IMR-90 (cell line): ENCODE data around the gene BRD4. TPM values are rescaled to one million over a fixed set of nuclear protein-coding genes. Genes with fewer than 3 reads are reported as not detected.
A peak's percentile ranks its signal among the peaks of the same experiment; 100 is the strongest.

ENCODE experiments used
- ATAC-seq: fragments of 200-7000 bp; cut with Tn5 transposase; 2 replicates; pipeline ENCODE4 v1.9.1; 2020; ENCODE audit warnings: low read depth, mild to moderate bottlenecking, moderate library complexity
- BruUV-seq: library from RNA; stranded (reverse); fragments of 400-500 nt; replicated peaks from 2 replicates; lab custom pipeline; 2021; lab: Mats Ljungman, UMichigan
- CTCF ChIA-PET: fragments of 300-600 bp; formaldehyde crosslinking; extraction: SDS; loops from one replicate; lab custom pipeline; 2021; ENCODE audit warnings: antibody characterized with exemption; lab: Yijun Ruan, JAX
- POLR2A ChIA-PET: fragments of 300-600 bp; sonication (Branson Sonifier 250); formaldehyde crosslinking; loops from one replicate; lab custom pipeline; 2022; ENCODE audit warnings: antibody characterized with exemption; ENCODE audit not compliant: unreplicated experiment; lab: Charles Lee
- DNase-seq: peaks from one replicate; pipeline ENCODE4 v3.0.0; 2013
- H2AFZ ChIP-seq: replicated peaks from 2 replicates; pipeline ENCODE3; 2013; ENCODE audit warnings: low read length, mild to moderate bottlenecking; ENCODE audit not compliant: poor library complexity
- H2AK5ac ChIP-seq: 2 replicates; pipeline ENCODE4 v1.6.1; 2013; ENCODE audit warnings: low read depth, low read length, inconsistent platforms
- H2AK9ac ChIP-seq: replicated peaks from 2 replicates; pipeline ENCODE3; 2013; ENCODE audit warnings: mild to moderate bottlenecking, low read depth, low read length, moderate library complexity; ENCODE audit not compliant: poor library complexity
- H2BK120ac ChIP-seq: 2 replicates; pipeline ENCODE4 v1.6.1; 2013; ENCODE audit warnings: low read depth, low read length, inconsistent platforms
- H2BK15ac ChIP-seq: 3 replicates; pipeline ENCODE4 v1.6.1; 2013; ENCODE audit warnings: low read depth, low read length, inconsistent platforms
- H2BK20ac ChIP-seq: 2 replicates; pipeline ENCODE4 v1.6.1; 2013; ENCODE audit warnings: low read depth, mild to moderate bottlenecking, inconsistent platforms, low read length, moderate library complexity
- H2BK5ac ChIP-seq: 2 replicates; pipeline ENCODE4 v1.6.1; 2013; ENCODE audit warnings: mild to moderate bottlenecking, low read depth, low read length, inconsistent platforms; ENCODE audit not compliant: poor library complexity, severe bottlenecking
- H3K14ac ChIP-seq: replicated peaks from 2 replicates; pipeline ENCODE4 v1.6.1; 2013; ENCODE audit warnings: low read depth, low read length, inconsistent platforms
- H3K18ac ChIP-seq: 2 replicates; pipeline ENCODE4 v1.6.1; 2013; ENCODE audit warnings: low read depth, low read length, control low read depth
- H3K23ac ChIP-seq: 2 replicates; pipeline ENCODE4 v1.6.1; 2013; ENCODE audit warnings: low read depth, low read length, inconsistent platforms
- H3K27ac ChIP-seq: 2 replicates; pipeline ENCODE4 v1.5.1; 2013; ENCODE audit warnings: mild to moderate bottlenecking, control low read depth, low read length; ENCODE audit not compliant: insufficient read depth
- H3K27me3 ChIP-seq: 2 replicates; pipeline ENCODE4 v1.6.1; 2013; ENCODE audit warnings: low read length; ENCODE audit not compliant: control insufficient read depth, insufficient read depth
- H3K36me3 ChIP-seq: 2 replicates; pipeline ENCODE4 v1.6.1; 2013; ENCODE audit warnings: low read length, mixed read lengths; ENCODE audit not compliant: control insufficient read depth, insufficient read depth
- H3K4ac ChIP-seq: 2 replicates; pipeline ENCODE4 v1.6.1; 2013; ENCODE audit warnings: low read depth, low read length, inconsistent platforms
- H3K4me1 ChIP-seq: 2 replicates; pipeline ENCODE4 v1.6.1; 2013; ENCODE audit warnings: low read length, mixed read lengths; ENCODE audit not compliant: control insufficient read depth, insufficient read depth
- H3K4me2 ChIP-seq: 2 replicates; pipeline ENCODE4 v1.6.1; 2013; ENCODE audit warnings: low read depth, mild to moderate bottlenecking, control low read depth, low read length, moderate library complexity
- H3K4me3 ChIP-seq: 2 replicates; pipeline ENCODE4 v1.5.1; 2013; ENCODE audit warnings: low read depth, mild to moderate bottlenecking, control low read depth, low read length, moderate library complexity; ENCODE audit not compliant: insufficient read depth
- H3K56ac ChIP-seq: 2 replicates; pipeline ENCODE4 v1.6.1; 2013; ENCODE audit warnings: low read length, inconsistent platforms; ENCODE audit not compliant: insufficient read depth; ENCODE audit errors: extremely low read depth
- H3K79me1 ChIP-seq, 2 experiments: 2 replicates each; pipeline ENCODE4 v1.6.1; 2013; ENCODE audit warnings: low read length in 2 of 2, inconsistent platforms in 1 of 2, low read depth in 1 of 2
- H3K9ac ChIP-seq: 2 replicates; pipeline ENCODE4 v1.6.1; 2013; ENCODE audit warnings: low read depth, low read length, control low read depth
- H3K9me1 ChIP-seq: 2 replicates; pipeline ENCODE4 v1.6.1; 2013; ENCODE audit warnings: low read length, inconsistent platforms; ENCODE audit not compliant: insufficient read depth
- H3K9me3 ChIP-seq: 2 replicates; pipeline ENCODE4 v1.6.1; 2013; ENCODE audit warnings: low read length; ENCODE audit not compliant: control insufficient read depth, insufficient read depth
- H4K20me1 ChIP-seq: 2 replicates; pipeline ENCODE4 v1.6.1; 2013; ENCODE audit warnings: low read length, inconsistent platforms; ENCODE audit not compliant: insufficient read depth
- H4K5ac ChIP-seq: 2 replicates; pipeline ENCODE4 v1.6.1; 2013; ENCODE audit warnings: mild to moderate bottlenecking, low read depth, low read length, control low read depth
- H4K8ac ChIP-seq, 2 experiments: 2 replicates each; pipeline ENCODE4 v1.6.1; 2013; ENCODE audit warnings: low read depth in 2 of 2, low read length in 2 of 2, control low read depth in 1 of 2, inconsistent platforms in 1 of 2
- H4K91ac ChIP-seq: 2 replicates; pipeline ENCODE4 v1.6.1; 2013; ENCODE audit warnings: low read depth, low read length, inconsistent platforms; ENCODE audit not compliant: insufficient read depth
- BHLHE40 ChIP-seq: fragments of 150-350 bp; IDR thresholded peaks from 2 replicates; pipeline ENCODE4 v1.6.1; 2016; ENCODE audit warnings: mild to moderate bottlenecking, low read depth, low read length
- CEBPB ChIP-seq: IDR thresholded peaks from 2 replicates; pipeline ENCODE4 v1.6.1; 2012; ENCODE audit warnings: low read depth, low read length, improper control_type of control experiment
- FOS ChIP-seq: fragments of 150-350 bp; IDR thresholded peaks from 2 replicates; pipeline ENCODE4 v1.6.1; 2016; ENCODE audit warnings: low read depth, low read length
- MAZ ChIP-seq: IDR thresholded peaks from 2 replicates; pipeline ENCODE4 v1.6.1; 2012; ENCODE audit warnings: low read depth, mild to moderate bottlenecking, low read length, improper control_type of control experiment, moderate library complexity, borderline replicate concordance
- MXI1 ChIP-seq: IDR thresholded peaks from 2 replicates; pipeline ENCODE4 v1.6.1; 2012; ENCODE audit warnings: low read depth, mild to moderate bottlenecking, low read length, moderate library complexity, borderline replicate concordance
- NFE2L2 ChIP-seq: fragments of 150-350 bp; IDR thresholded peaks from 2 replicates; pipeline ENCODE4 v1.6.1; 2016; ENCODE audit warnings: low read depth, mild to moderate bottlenecking, low read length
- POLR2A ChIP-seq: IDR thresholded peaks from 2 replicates; pipeline ENCODE4 v1.6.1; 2012; ENCODE audit warnings: mild to moderate bottlenecking, low read depth, low read length
- RAD21 ChIP-seq: IDR thresholded peaks from 2 replicates; pipeline ENCODE4 v1.6.1; 2012; ENCODE audit warnings: low read length, improper control_type of control experiment
- RCOR1 ChIP-seq: IDR thresholded peaks from 2 replicates; pipeline ENCODE4 v1.6.1; 2012; ENCODE audit warnings: mild to moderate bottlenecking, low read length, improper control_type of control experiment; ENCODE audit not compliant: insufficient replicate concordance
- RFX5 ChIP-seq: IDR thresholded peaks from 2 replicates; pipeline ENCODE4 v1.8.0; 2012; ENCODE audit warnings: low read depth, mild to moderate bottlenecking, low read length, moderate library complexity
- SMC3 ChIP-seq: fragments of 150-350 bp; IDR thresholded peaks from 2 replicates; pipeline ENCODE4 v1.6.1; 2016; ENCODE audit warnings: low read depth, mild to moderate bottlenecking, antibody characterized with exemption, low read length, moderate library complexity
- WGBS, 2 experiments: methylation state at CpG; one replicate each; pipeline versions ENCODE4 v1.1.5 to v1.1.7; 2013; ENCODE audit warnings: missing lambda C conversion rate in 2 of 2; ENCODE audit not compliant: insufficient read length in 1 of 2; ENCODE audit errors: extremely low coverage in 2 of 2; 5-methylcytosine and 5-hydroxymethylcytosine counted together
- dilution Hi-C: fragments of 300-500 bp; cut with HindIII; formaldehyde crosslinking; loops from one replicate; pipeline ENCODE4 v1.14.3; 2018; ENCODE audit warnings: low sequenced_read_pairs; ENCODE audit not compliant: unreplicated experiment
- in situ Hi-C: fragments of 300-500 bp; cut with MboI; formaldehyde crosslinking; loops from 3 replicates; pipeline ENCODE4 v1.14.3; 2019; ENCODE audit warnings: low sequenced_read_pairs, inconsistent platforms, mixed read lengths
- intact Hi-C: fragments of 100-400 bp; cut with micrococcal nuclease; formaldehyde crosslinking; loops from 2 replicates; pipeline ENCODE4 v1.10.0; 2022
- polyA plus RNA-seq, 3 experiments: library from polyadenylated mRNA; depleted of rRNA; stranded (reverse); fragments of >200 nt; gene quantifications; 2 replicates each; pipeline ENCODE4 v1.2.3, GENCODE V29; 2012; ENCODE audit warnings: low replicate concordance in 1 of 3
- total RNA-seq: library from RNA; depleted of rRNA; stranded (reverse); fragments of >200 nt; gene quantifications from 2 replicates; pipeline ENCODE4 v1.2.3, GENCODE V29; 2012
- TF ChIP-seq, protein P1 (sequence below): fragments of 150-350 bp; IDR thresholded peaks from 2 replicates; pipeline ENCODE4 v1.6.1; 2016; ENCODE audit warnings: low read depth, mild to moderate bottlenecking, low read length, moderate library complexity, borderline replicate concordance
- TF ChIP-seq, protein P2 (sequence below): fragments of 150-350 bp; IDR thresholded peaks from 2 replicates; pipeline ENCODE4 v1.6.1; 2017; ENCODE audit warnings: mild to moderate bottlenecking, antibody characterized with exemption, low read length, low read depth

Gene BRD4
- total and polyA plus RNA-seq, 2 of the 4 experiments (the other 2 are of a cell fraction): 7.0 to 21.1 TPM

DNA sequence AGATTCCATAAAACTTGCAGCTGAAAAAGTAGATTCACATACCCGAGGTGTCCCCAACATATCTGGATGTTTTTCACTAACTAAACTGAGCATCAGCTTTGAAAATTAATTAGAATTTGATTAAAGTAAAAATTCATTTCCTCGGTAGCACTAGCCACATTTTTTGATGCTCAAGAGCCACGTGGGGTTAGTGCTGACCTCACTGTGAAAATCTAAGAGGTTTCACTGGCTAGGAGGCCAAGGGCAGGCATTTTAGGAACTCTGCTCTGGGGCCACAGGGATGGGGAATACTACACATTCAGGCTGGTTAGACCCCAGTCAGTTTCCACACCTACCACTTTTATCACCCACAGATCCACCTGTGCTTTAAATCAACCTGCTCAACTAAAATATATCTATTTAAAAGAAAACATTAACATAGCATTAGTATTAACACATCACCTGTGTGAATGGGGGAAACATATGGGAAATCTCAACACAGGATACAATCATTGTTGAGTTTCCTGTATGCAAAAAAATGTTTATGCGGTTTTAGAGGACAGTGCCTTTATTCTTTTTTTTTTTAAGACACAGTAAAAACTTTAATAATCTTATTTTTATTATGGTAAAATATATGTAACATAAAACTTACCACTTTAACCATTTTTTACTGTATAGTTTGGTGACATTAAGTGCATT, 45.5 kb downstream of the BRD4 start:
- no peak overlapping the region for H3K18ac ChIP-seq
- peaks cover 38% of the 10 kb centered on the region for H3K4me1 ChIP-seq
- no CpG with 5 or more reads among the region's 4 CpGs for WGBS, 2 experiments
- no peak overlapping the region for H2BK20ac ChIP-seq
- dilution Hi-C loops (no loop called here), in situ Hi-C loops (no loop called here), intact Hi-C loops (no loop called here)
- no peak overlapping the region for H2BK5ac ChIP-seq
- no peak overlapping the region for H3K9ac ChIP-seq
- no peak overlapping the region for H3K56ac ChIP-seq
- no peak overlapping the region for H4K5ac ChIP-seq
- H2AK9ac ChIP-seq: no peak overlapping the region
- H4K91ac ChIP-seq: no peak overlapping the region
- no peak overlapping the region for H2AK5ac ChIP-seq
- no peaks in the 10 kb centered on the region for H3K9me3 ChIP-seq
- TF ChIP-seq SMC3 (no peak), FOS (no peak), NFE2L2 (no peak), CEBPB (no peak), MAZ (no peak), RCOR1 (no peak), RFX5 (no peak), RAD21 (no peak), BHLHE40 (no peak), MXI1 (no peak), POLR2A (no peak)
- TF ChIP-seq, protein P1, sequence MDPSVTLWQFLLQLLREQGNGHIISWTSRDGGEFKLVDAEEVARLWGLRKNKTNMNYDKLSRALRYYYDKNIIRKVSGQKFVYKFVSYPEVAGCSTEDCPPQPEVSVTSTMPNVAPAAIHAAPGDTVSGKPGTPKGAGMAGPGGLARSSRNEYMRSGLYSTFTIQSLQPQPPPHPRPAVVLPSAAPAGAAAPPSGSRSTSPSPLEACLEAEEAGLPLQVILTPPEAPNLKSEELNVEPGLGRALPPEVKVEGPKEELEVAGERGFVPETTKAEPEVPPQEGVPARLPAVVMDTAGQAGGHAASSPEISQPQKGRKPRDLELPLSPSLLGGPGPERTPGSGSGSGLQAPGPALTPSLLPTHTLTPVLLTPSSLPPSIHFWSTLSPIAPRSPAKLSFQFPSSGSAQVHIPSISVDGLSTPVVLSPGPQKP: no peak
- TF ChIP-seq, protein P2, sequence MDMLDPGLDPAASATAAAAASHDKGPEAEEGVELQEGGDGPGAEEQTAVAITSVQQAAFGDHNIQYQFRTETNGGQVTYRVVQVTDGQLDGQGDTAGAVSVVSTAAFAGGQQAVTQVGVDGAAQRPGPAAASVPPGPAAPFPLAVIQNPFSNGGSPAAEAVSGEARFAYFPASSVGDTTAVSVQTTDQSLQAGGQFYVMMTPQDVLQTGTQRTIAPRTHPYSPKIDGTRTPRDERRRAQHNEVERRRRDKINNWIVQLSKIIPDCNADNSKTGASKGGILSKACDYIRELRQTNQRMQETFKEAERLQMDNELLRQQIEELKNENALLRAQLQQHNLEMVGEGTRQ: no peak
- no peak overlapping the region for H2BK15ac ChIP-seq
- H3K14ac ChIP-seq: no peak overlapping the region
- no peak overlapping the region for H3K27ac ChIP-seq
- ChIA-PET CTCF (interaction anchor here (0.5 kb wide), 1 partner anchor 14 kb away, joined by 3 read pairs; no protein-coding TSS in a partner anchor), POLR2A (no interaction called here)
- no peak overlapping the region for H4K8ac ChIP-seq
- no peaks in the 10 kb centered on the region for H3K36me3 ChIP-seq
- H4K20me1 ChIP-seq: peaks cover 100% of the 10 kb centered on the region
- H3K4me2 ChIP-seq: no peak overlapping the region
- peak overlapping the region; percentile 66; the same call in 1 of the 2 replicates for H3K23ac ChIP-seq
- H3K79me1 ChIP-seq: peaks cover 5 to 92% of the 10 kb centered on the region in 2 experiments; a peak in 3 of 4 replicates
- DNase-seq (no peak), ATAC-seq (no peak)
- no peak overlapping the region for H2AFZ ChIP-seq
- no peak overlapping the region for H3K4ac ChIP-seq
- no peak overlapping the region for H3K4me3 ChIP-seq
- H3K9me1 ChIP-seq: peaks cover 67% of the 10 kb centered on the region
- no TSS peak for BruUV-seq
- H3K27me3 ChIP-seq: no peaks in the 10 kb centered on the region
- no peak overlapping the region for H2BK120ac ChIP-seq
